ENCODE data around the gene PLA2G3.

Gene PLA2G3

GRCh38 chr22:31087744-31088215 is 52.5 kb downstream of the PLA2G3 start:
- Histone ChIP-seq H3K9me3 (ENCODE audit: insufficient read depth, low read length) (no peaks in the 10 kb centered on the region), H3K27ac (ENCODE audit: low read depth, low read length) (no peak overlapping the region), H3K9me2 (replicated peaks; ENCODE audit: insufficient read depth, low read length) (no peaks in the 10 kb centered on the region), H2AFZ (ENCODE audit: low read depth, low read length, severe bottlenecking) (no peak overlapping the region), H3K36me3 (ENCODE audit: low read length) (no peaks in the 10 kb centered on the region), H3F3A (ENCODE audit: insufficient read depth) (peaks cover 12% of the 10 kb centered on the region), H3K27me3 (ENCODE audit: low read length) (no peaks in the 10 kb centered on the region), H3K4me3 (ENCODE audit: insufficient read depth, low read length, poor library complexity, severe bottlenecking) (no peak overlapping the region), H4K20me1 (ENCODE audit: low read depth, low read length) (no peaks in the 10 kb centered on the region), H3K9ac (ENCODE audit: low read length) (no peak overlapping the region), H3K4me2 (ENCODE audit: low read depth, low read length, poor library complexity, severe bottlenecking) (no peak overlapping the region), H3K79me2 (ENCODE audit: insufficient read depth, low read length) (no peaks in the 10 kb centered on the region)
- TF ChIP-seq CTCF (IDR thresholded peaks at IDR 0.05; ENCODE audit: insufficient read depth, low read length, poor library complexity, severe bottlenecking) (no peak), EZH2phosphoT487 (conservative IDR thresholded peaks at IDR 0.05; ENCODE audit: low read length) (no peak)

GRCh38 chr22:31086703-31087330 is 53.5 kb downstream of the PLA2G3 start:
- TF ChIP-seq CTCF (IDR thresholded peaks at IDR 0.05; ENCODE audit: insufficient read depth, low read length, poor library complexity, severe bottlenecking), result no peak
- TF ChIP-seq EZH2phosphoT487 (conservative IDR thresholded peaks at IDR 0.05; ENCODE audit: low read length), result no peak
- Histone ChIP-seq H4K20me1 (ENCODE audit: low read depth, low read length) (no peaks in the 10 kb centered on the region), H3K4me2 (ENCODE audit: low read depth, low read length, poor library complexity, severe bottlenecking) (no peak overlapping the region), H3K36me3 (ENCODE audit: low read length) (no peaks in the 10 kb centered on the region), H3K9ac (ENCODE audit: low read length) (no peak overlapping the region), H3K27ac (ENCODE audit: low read depth, low read length) (no peak overlapping the region), H3K9me3 (ENCODE audit: insufficient read depth, low read length) (no peaks in the 10 kb centered on the region), H3K4me3 (ENCODE audit: insufficient read depth, low read length, poor library complexity, severe bottlenecking) (no peak overlapping the region), H3K27me3 (ENCODE audit: low read length) (no peaks in the 10 kb centered on the region), H3K79me2 (ENCODE audit: insufficient read depth, low read length) (no peaks in the 10 kb centered on the region), H3K9me2 (replicated peaks; ENCODE audit: insufficient read depth, low read length) (no peaks in the 10 kb centered on the region), H2AFZ (ENCODE audit: low read depth, low read length, severe bottlenecking) (no peak overlapping the region), H3F3A (ENCODE audit: insufficient read depth) (peaks cover 12% of the 10 kb centered on the region)

- H3K9ac ChIP-seq (ENCODE audit: low read length), result peak overlapping the region; percentile 69
- no peaks in the 10 kb centered on the region for H3K27me3 ChIP-seq (ENCODE audit: low read length)
- no peaks in the 10 kb centered on the region for H3K9me2 ChIP-seq (replicated peaks; ENCODE audit: insufficient read depth, low read length)
- no peaks in the 10 kb centered on the region for H3K79me2 ChIP-seq (ENCODE audit: insufficient read depth, low read length)
- H3K4me2 ChIP-seq (ENCODE audit: low read depth, low read length, poor library complexity, severe bottlenecking), result no peak overlapping the region
- no peaks in the 10 kb centered on the region for H3K9me3 ChIP-seq (ENCODE audit: insufficient read depth, low read length)
- TF ChIP-seq CTCF (IDR thresholded peaks at IDR 0.05; ENCODE audit: insufficient read depth, low read length, poor library complexity, severe bottlenecking) (no peak), EZH2phosphoT487 (conservative IDR thresholded peaks at IDR 0.05; ENCODE audit: low read length) (no peak)
- H3F3A ChIP-seq (ENCODE audit: insufficient read depth), result peaks cover 12% of the 10 kb centered on the region
- H3K27ac ChIP-seq (ENCODE audit: low read depth, low read length), result no peak overlapping the region
- H3K36me3 ChIP-seq (ENCODE audit: low read length), result no peaks in the 10 kb centered on the region
- no peaks in the 10 kb centered on the region for H4K20me1 ChIP-seq (ENCODE audit: low read depth, low read length)
- H2AFZ ChIP-seq (ENCODE audit: low read depth, low read length, severe bottlenecking), result no peak overlapping the region
- no peak overlapping the region for H3K4me3 ChIP-seq (ENCODE audit: insufficient read depth, low read length, poor library complexity, severe bottlenecking)
These were observed 54.4 kb downstream of the PLA2G3 start for GRCh38 chr22:31085928-31086327.
